MCF 10A (cell line): ENCODE results near the gene GRIA1. TPM values are rescaled to one million over a fixed set of nuclear protein-coding genes. Genes with fewer than 3 reads are reported as not detected.

Experiments
- BruUV-seq: library from RNA; stranded (reverse); fragments of 400-500 nt; replicated peaks from 2 replicates; lab custom pipeline; 2021; lab: Mats Ljungman, UMichigan
- CTCF ChIA-PET: fragments of 300-600 bp; sonication (Branson Sonifier 250); formaldehyde crosslinking; extraction: SDS; loops from one replicate; lab custom pipeline; 2021; ENCODE audit warnings: antibody characterized with exemption, inconsistent platforms; lab: Yijun Ruan, JAX
- POLR2A ChIA-PET: fragments of 300-600, 350-650 bp; sonication (Branson Sonifier 250); formaldehyde crosslinking; extraction: SDS; loops from one replicate; lab custom pipeline; 2020; ENCODE audit warnings: antibody characterized with exemption, inconsistent platforms; lab: Yijun Ruan, JAX
- DNase-seq: peaks from one replicate; pipeline ENCODE4 v3.0.0-alpha.2; 2018; ENCODE audit not compliant: unreplicated experiment
- H3K27ac Mint-ChIP-seq: one replicate; pipeline ENCODE4 v1.8.0; 2022; ENCODE audit warnings: mild to moderate bottlenecking, low read depth, mixed read lengths; ENCODE audit not compliant: unreplicated experiment
- H3K27me3 Mint-ChIP-seq: one replicate; pipeline ENCODE4 v1.8.0; 2022; ENCODE audit warnings: mixed read lengths; ENCODE audit not compliant: insufficient read depth, unreplicated experiment
- H3K36me3 Mint-ChIP-seq: one replicate; pipeline ENCODE4 v1.8.0; 2022; ENCODE audit warnings: mild to moderate bottlenecking, moderate library complexity, mixed read lengths; ENCODE audit not compliant: insufficient read depth, unreplicated experiment
- H3K4me1 Mint-ChIP-seq: one replicate; pipeline ENCODE4 v1.8.0; 2022; ENCODE audit warnings: mixed read lengths; ENCODE audit not compliant: insufficient read depth, unreplicated experiment
- H3K4me3 Mint-ChIP-seq: one replicate; pipeline ENCODE4 v1.8.0; 2022; ENCODE audit warnings: mild to moderate bottlenecking, moderate library complexity, mixed read lengths; ENCODE audit not compliant: unreplicated experiment
- H3K9me3 Mint-ChIP-seq: one replicate; pipeline ENCODE4 v1.8.0; 2022; ENCODE audit warnings: mixed read lengths; ENCODE audit not compliant: unreplicated experiment
- CTCF ChIP-seq: fragments of 200-600 bp; IDR thresholded peaks from one replicate; pipeline ENCODE4 v1.8.0; 2022; ENCODE audit warnings: antibody characterized with exemption, mild to moderate bottlenecking; ENCODE audit not compliant: unreplicated experiment
- intact Hi-C: fragments of 100-400 bp; cut with micrococcal nuclease; formaldehyde crosslinking; loops from 2 replicates; pipeline ENCODE4 v1.14.1; 2022
- total RNA-seq: library from RNA; stranded (reverse); gene quantifications from 2 replicates; pipeline ENCODE4 v1.2.3, GENCODE V29; 2022

The GRIA1 gene
- total RNA-seq, 1 experiment from 2014 or later, result not detected

GRCh38 chr5:153748823-153749222, 258.4 kb downstream of the GRIA1 start:
- no peaks in the 10 kb centered on the region for H3K9me3 Mint-ChIP-seq
- H3K27me3 Mint-ChIP-seq, result no peaks in the 10 kb centered on the region
- H3K4me3 Mint-ChIP-seq, result no peak overlapping the region
- ChIA-PET CTCF (interaction anchor here (0.8 kb wide), 1 partner anchor 34 kb away, joined by 3 read pairs; no protein-coding TSS in a partner anchor), POLR2A (no interaction called here)
- no peaks in the 10 kb centered on the region for H3K36me3 Mint-ChIP-seq
- H3K4me1 Mint-ChIP-seq, result peaks cover 2% of the 10 kb centered on the region
- TF ChIP-seq CTCF, result no peak
- intact Hi-C loops, result no loop called here
- no peak for DNase-seq
- BruUV-seq, result no TSS peak
- H3K27ac Mint-ChIP-seq, result no peak overlapping the region

- Mint-ChIP-seq H3K27me3 (no peaks in the 10 kb centered on the region), H3K4me3 (no peak overlapping the region), H3K36me3 (no peaks in the 10 kb centered on the region), H3K27ac (no peak overlapping the region), H3K4me1 (peaks cover 14% of the 10 kb centered on the region), H3K9me3 (no peaks in the 10 kb centered on the region)
- ChIA-PET POLR2A (no interaction called here), CTCF (no interaction called here)
- BruUV-seq, result no TSS peak
- no peak for TF ChIP-seq CTCF
- no peak for DNase-seq
- intact Hi-C loops, result no loop called here
Observed at GRCh38 chr5:153749960-153750359, 259.5 kb downstream of the GRIA1 start.

- H3K27ac Mint-ChIP-seq, result no peak overlapping the region
- no peak overlapping the region for H3K4me3 Mint-ChIP-seq
- no peaks in the 10 kb centered on the region for H3K27me3 Mint-ChIP-seq
- no peaks in the 10 kb centered on the region for H3K36me3 Mint-ChIP-seq
- peaks cover 15% of the 10 kb centered on the region for H3K4me1 Mint-ChIP-seq
- intact Hi-C loops, result no loop called here
- ChIA-PET CTCF (interaction anchor here (0.6 to 0.7 kb wide), 2 partner anchors 110 to 1063 kb away, joined by 3 read pairs; no protein-coding TSS in a partner anchor), POLR2A (no interaction called here)
- BruUV-seq, result no TSS peak
- TF ChIP-seq CTCF, result no peak
- H3K9me3 Mint-ChIP-seq, result no peaks in the 10 kb centered on the region
- DNase-seq, result no peak
Observed at GRCh38 chr5:153751251-153751650, 260.8 kb downstream of the GRIA1 start.

- CTCF ChIA-PET, result interaction anchor here (0.6 to 5.8 kb wide), 7 partner anchors 17 to 1849 kb away, joined by 3 to 81 read pairs (median 3); no protein-coding TSS in a partner anchor
- BruUV-seq, result no TSS peak
Observed at GRCh38 chr5:153752890-153753289, 262.4 kb downstream of the GRIA1 start.

More at GRCh38 chr5:153752890-153753289, 262.4 kb downstream of the GRIA1 start:
- H3K36me3 Mint-ChIP-seq, result no peaks in the 10 kb centered on the region
- H3K27ac Mint-ChIP-seq, result no peak overlapping the region
- H3K4me3 Mint-ChIP-seq, result no peak overlapping the region
- no peaks in the 10 kb centered on the region for H3K27me3 Mint-ChIP-seq
- TF ChIP-seq CTCF, result no peak
- no peaks in the 10 kb centered on the region for H3K9me3 Mint-ChIP-seq
- DNase-seq, result no peak
- peaks cover 15% of the 10 kb centered on the region for H3K4me1 Mint-ChIP-seq
- intact Hi-C loops, result no loop called here
- POLR2A ChIA-PET, result no interaction called here
